ENCODE data around the gene ZFAND3. TPM values are rescaled to one million over a fixed set of nuclear protein-coding genes. Genes with fewer than 3 reads are reported as not detected.

ZFAND3 gene
- polyA plus RNA-seq, 3 donors: 11.5 to 21.1 (median 11.7) TPM

DNA sequence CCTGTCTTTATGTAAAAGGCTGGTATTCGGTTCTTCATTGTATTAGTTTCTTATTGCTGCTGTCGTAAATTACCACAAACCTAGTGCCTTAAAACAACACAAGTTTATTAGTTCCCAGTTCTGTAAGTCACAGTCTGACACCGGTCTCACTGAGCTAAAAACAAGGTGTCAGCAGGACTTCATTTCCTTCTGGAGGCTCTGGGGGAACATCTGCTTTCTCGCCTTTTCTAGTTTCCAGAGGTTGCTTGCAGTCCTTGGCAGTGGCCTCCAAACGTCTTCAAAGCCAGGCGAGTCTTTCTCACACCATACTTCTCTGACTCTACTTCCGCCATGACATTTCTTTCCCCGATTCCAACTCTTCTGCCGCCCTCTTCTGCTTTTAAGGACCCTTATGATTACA is 43.0 kb upstream of the ZFAND3 start:
- Histone ChIP-seq H3K27me3 (ENCODE audit: control insufficient read depth in 2 of 2, insufficient read depth in 2 of 2, low read length in 2 of 2) (no peaks in the 10 kb centered on the region), H3K4me1 (ENCODE audit: control insufficient read depth in 1 of 2, insufficient read depth in 2 of 2, low read length in 2 of 2) (no peaks in the 10 kb centered on the region), H3K9ac (ENCODE audit: insufficient read depth, low read length, poor library complexity, severe bottlenecking) (no peak overlapping the region), H3K4me2 (replicated peaks; ENCODE audit: extremely low read depth, low read length, poor library complexity, severe bottlenecking) (no peak overlapping the region), H3K27ac (ENCODE audit: low read depth in 1 of 2, low read length in 2 of 2) (no peak overlapping the region), H2AFZ (ENCODE audit: insufficient read depth, low read depth, low read length, poor library complexity, severe bottlenecking) (no peak overlapping the region), H3K4me3 (replicated peaks in 1 of 3; ENCODE audit: low read depth in 2 of 3, low read length in 3 of 3) (no peak overlapping the region), H4K20me1 (ENCODE audit: insufficient read depth, low read length) (no peaks in the 10 kb centered on the region), H3K79me2 (ENCODE audit: insufficient read depth, low read length) (no peaks in the 10 kb centered on the region), H3K36me3 (replicated peaks in 1 of 2; ENCODE audit: control insufficient read depth in 1 of 2, insufficient read depth in 2 of 2, low read length in 2 of 2) (no peaks in the 10 kb centered on the region), H3K9me3 (replicated peaks in 1 of 2; ENCODE audit: control insufficient read depth in 1 of 2, insufficient read depth in 1 of 2, low read length in 2 of 2) (no peaks in the 10 kb centered on the region)
- Mint-ChIP-seq H3K9me3 (peaks cover 0 to 7% (median 3%) of the 10 kb centered on the region in 7 donors), H3K36me3 (no peaks in the 10 kb centered on the region), H3K27me3 (ENCODE audit: low read depth in 3 of 3) (peaks cover 7 to 15% (median 9%) of the 10 kb centered on the region in 3 donors), H3K4me1 (no peaks in the 10 kb centered on the region), H3K27ac (no peak overlapping the region), H3K4me3 (no peak overlapping the region)
- intact Hi-C loops (cut with micrococcal nuclease): no loop called here
- TF ChIP-seq, protein P1, sequence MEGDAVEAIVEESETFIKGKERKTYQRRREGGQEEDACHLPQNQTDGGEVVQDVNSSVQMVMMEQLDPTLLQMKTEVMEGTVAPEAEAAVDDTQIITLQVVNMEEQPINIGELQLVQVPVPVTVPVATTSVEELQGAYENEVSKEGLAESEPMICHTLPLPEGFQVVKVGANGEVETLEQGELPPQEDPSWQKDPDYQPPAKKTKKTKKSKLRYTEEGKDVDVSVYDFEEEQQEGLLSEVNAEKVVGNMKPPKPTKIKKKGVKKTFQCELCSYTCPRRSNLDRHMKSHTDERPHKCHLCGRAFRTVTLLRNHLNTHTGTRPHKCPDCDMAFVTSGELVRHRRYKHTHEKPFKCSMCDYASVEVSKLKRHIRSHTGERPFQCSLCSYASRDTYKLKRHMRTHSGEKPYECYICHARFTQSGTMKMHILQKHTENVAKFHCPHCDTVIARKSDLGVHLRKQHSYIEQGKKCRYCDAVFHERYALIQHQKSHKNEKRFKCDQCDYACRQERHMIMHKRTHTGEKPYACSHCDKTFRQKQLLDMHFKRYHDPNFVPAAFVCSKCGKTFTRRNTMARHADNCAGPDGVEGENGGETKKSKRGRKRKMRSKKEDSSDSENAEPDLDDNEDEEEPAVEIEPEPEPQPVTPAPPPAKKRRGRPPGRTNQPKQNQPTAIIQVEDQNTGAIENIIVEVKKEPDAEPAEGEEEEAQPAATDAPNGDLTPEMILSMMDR (IDR thresholded peaks at IDR 0.05): no peak
- WGBS (ENCODE audit: insufficient coverage): 88% methylated on average over 8 of the region's 9 CpGs
- DNase-seq: no peak

DNA sequence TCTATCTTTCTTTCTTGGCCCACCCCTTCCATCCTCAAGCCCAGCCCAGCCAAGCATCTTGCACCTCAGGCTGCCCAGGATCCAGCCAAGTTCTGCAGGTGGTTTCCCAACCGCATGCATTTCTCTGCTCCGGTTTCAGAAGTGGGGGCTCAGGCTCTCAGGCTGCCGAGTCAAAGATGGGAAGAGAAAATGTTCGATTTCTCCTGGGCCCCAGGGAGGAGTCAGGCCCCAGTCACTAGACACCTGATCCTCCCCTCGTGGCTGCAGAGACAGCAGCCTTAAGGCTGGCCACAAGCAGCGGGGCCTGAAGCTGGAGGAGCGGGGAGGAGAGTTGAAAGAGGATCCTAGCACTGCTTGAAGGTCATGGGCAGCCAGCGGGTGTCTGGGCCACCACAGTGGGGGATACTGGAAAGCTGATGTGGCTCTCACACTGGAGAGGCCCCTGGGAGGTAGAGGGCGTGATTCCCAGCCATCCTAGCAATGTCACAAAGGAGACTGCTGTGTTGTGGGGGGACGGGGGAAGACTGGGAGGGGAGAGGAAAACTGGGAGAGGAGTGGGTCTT is 42.2 kb upstream of the ZFAND3 start:
- H3K4me3 ChIP-seq (replicated peaks in 1 of 3; ENCODE audit: low read depth in 2 of 3, low read length in 3 of 3): no peak overlapping the region
- Mint-ChIP-seq H3K9me3 (peaks cover 0 to 7% (median 3%) of the 10 kb centered on the region in 7 donors), H3K27ac (no peak overlapping the region), H3K4me1 (no peaks in the 10 kb centered on the region), H3K36me3 (no peaks in the 10 kb centered on the region), H3K4me3 (no peak overlapping the region), H3K27me3 (ENCODE audit: low read depth in 3 of 3) (peaks cover 7 to 23% (median 12%) of the 10 kb centered on the region in 3 donors)
- TF ChIP-seq, protein P1 (IDR thresholded peaks at IDR 0.05): no peak
- H3K27ac ChIP-seq (ENCODE audit: low read depth in 1 of 2, low read length in 2 of 2): no peak overlapping the region
- DNase-seq: no peak
- no peak overlapping the region for H2AFZ ChIP-seq (ENCODE audit: insufficient read depth, low read depth, low read length, poor library complexity, severe bottlenecking)
- intact Hi-C loops (cut with micrococcal nuclease): no loop called here
- no peaks in the 10 kb centered on the region for H4K20me1 ChIP-seq (ENCODE audit: insufficient read depth, low read length)
- H3K36me3 ChIP-seq (replicated peaks in 1 of 2; ENCODE audit: control insufficient read depth in 1 of 2, insufficient read depth in 2 of 2, low read length in 2 of 2): no peaks in the 10 kb centered on the region
- H3K4me2 ChIP-seq (replicated peaks; ENCODE audit: extremely low read depth, low read length, poor library complexity, severe bottlenecking): no peak overlapping the region
- no peak overlapping the region for H3K9ac ChIP-seq (ENCODE audit: insufficient read depth, low read length, poor library complexity, severe bottlenecking)
- peaks cover 0 to 3% of the 10 kb centered on the region in 2 donors for H3K27me3 ChIP-seq (ENCODE audit: control insufficient read depth in 2 of 2, insufficient read depth in 2 of 2, low read length in 2 of 2)
- no peaks in the 10 kb centered on the region for H3K79me2 ChIP-seq (ENCODE audit: insufficient read depth, low read length)
- 72% methylated on average over 10 of the region's 10 CpGs for WGBS (ENCODE audit: insufficient coverage)
- H3K4me1 ChIP-seq (ENCODE audit: control insufficient read depth in 1 of 2, insufficient read depth in 2 of 2, low read length in 2 of 2): no peaks in the 10 kb centered on the region
- H3K9me3 ChIP-seq (replicated peaks in 1 of 2; ENCODE audit: control insufficient read depth in 1 of 2, insufficient read depth in 1 of 2, low read length in 2 of 2): no peaks in the 10 kb centered on the region

Data from CD14-positive monocyte (primary cell).